Keratinocyte (primary cell): ENCODE data around the gene GIMD1. TPM values are rescaled to one million over a fixed set of nuclear protein-coding genes. Genes with fewer than 3 reads are reported as not detected.
A peak's percentile ranks its signal among the peaks of the same experiment; 100 is the strongest.

Experiments used
- DNase-seq: peaks from one replicate; pipeline ENCODE4 v3.0.0-alpha.2; 2011; ENCODE audit warnings: low read depth, missing footprints, low spot score
- FAIRE-seq: peaks from 2 replicates; lab custom pipeline; 2011; peaks lifted over from hg19 to GRCh38; lab: Jason Lieb, UNC
- H2AFZ ChIP-seq: 2 replicates; pipeline ENCODE4 v1.6.0; 2012; ENCODE audit warnings: low read length, control low read depth, inconsistent platforms; ENCODE audit not compliant: control insufficient read depth
- H3K27ac ChIP-seq: 2 replicates; pipeline ENCODE4 v1.5.1; 2011; ENCODE audit warnings: low read length; ENCODE audit not compliant: control insufficient read depth, insufficient read depth
- H3K27me3 ChIP-seq: 3 replicates; pipeline ENCODE4 v1.6.0; 2011; ENCODE audit warnings: low read length; ENCODE audit not compliant: control insufficient read depth, insufficient read depth; ENCODE audit errors: extremely low read depth
- H3K36me3 ChIP-seq, 2 experiments: 2 replicates in 1 of 2; 3 replicates in 1 of 2; pipeline ENCODE4 v1.5.1; 2011; ENCODE audit warnings: low read length in 2 of 2, mild to moderate bottlenecking in 1 of 2; ENCODE audit not compliant: control insufficient read depth in 2 of 2, insufficient read depth in 2 of 2; ENCODE audit errors: extremely low read depth in 1 of 2
- H3K4me1 ChIP-seq: 3 replicates; pipeline ENCODE4 v1.5.1; 2011; ENCODE audit warnings: low read length; ENCODE audit not compliant: control insufficient read depth, insufficient read depth; ENCODE audit errors: extremely low read depth
- H3K4me2 ChIP-seq: 3 replicates; pipeline ENCODE4 v1.6.0; 2011; ENCODE audit warnings: low read depth, low read length; ENCODE audit not compliant: control insufficient read depth, insufficient read depth; ENCODE audit errors: extremely low read depth
- H3K4me3 ChIP-seq, 3 experiments: fragments of 200-600 bp in 1 of 3; sonication (generic) in 1 of 3; 2 replicates in 2 of 3; 3 replicates in 1 of 3; pipeline ENCODE4 v1.5.1; 2011 to 2016; ENCODE audit warnings: low read length in 3 of 3, mild to moderate bottlenecking in 3 of 3, control low read depth in 2 of 3, inconsistent platforms in 1 of 3, low read depth in 1 of 3, mixed read lengths in 1 of 3, mixed run types in 1 of 3, moderate library complexity in 1 of 3; ENCODE audit not compliant: control insufficient read depth in 2 of 3, insufficient read depth in 2 of 3; ENCODE audit errors: extremely low read depth in 1 of 3
- H3K79me2 ChIP-seq: 2 replicates; pipeline ENCODE4 v1.6.0; 2012; ENCODE audit warnings: low read length; ENCODE audit not compliant: control insufficient read depth, insufficient read depth
- H3K9ac ChIP-seq: 3 replicates; pipeline ENCODE4 v1.6.0; 2011; ENCODE audit warnings: low read length; ENCODE audit not compliant: control insufficient read depth, insufficient read depth; ENCODE audit errors: extremely low read depth
- H3K9me1 ChIP-seq: 3 replicates; pipeline ENCODE4 v1.6.0; 2011; ENCODE audit warnings: low read length; ENCODE audit not compliant: control insufficient read depth, insufficient read depth; ENCODE audit errors: extremely low read depth
- H3K9me3 ChIP-seq: 2 replicates; pipeline ENCODE4 v1.5.1; 2012; ENCODE audit warnings: low read depth, low read length; ENCODE audit not compliant: control insufficient read depth
- H4K20me1 ChIP-seq: 3 replicates; pipeline ENCODE4 v1.6.0; 2011; ENCODE audit warnings: low read length; ENCODE audit not compliant: control insufficient read depth, insufficient read depth; ENCODE audit errors: extremely low read depth
- EZH2 ChIP-seq: IDR thresholded peaks from one replicate; pipeline ENCODE4 v1.6.1; 2012; ENCODE audit warnings: inconsistent platforms, mild to moderate bottlenecking, low read length, moderate library complexity
- dilution Hi-C: fragments of 300-500 bp; cut with MboI; formaldehyde crosslinking; loops from one replicate; pipeline ENCODE4 v1.7.0; 2020; ENCODE audit warnings: low sequenced_read_pairs; ENCODE audit not compliant: extremely low pct_ligation_motif_present
- polyA plus RNA-seq, 5 experiments: library from polyadenylated mRNA; depleted of rRNA in 3 of 5; stranded (reverse) in 3 of 5; stranded (forward) in 1 of 5; unstranded in 1 of 5; fragments of >200 nt; gene quantifications; 1 replicate in 1 of 5; 2 replicates in 3 of 5; 3 replicates in 1 of 5; pipeline versions ENCODE4 v1.2.1 to v1.2.3, GENCODE V29; 2011 to 2012; ENCODE audit warnings: missing spikeins in 2 of 5, low read depth in 1 of 5, low replicate concordance in 1 of 5
- TF ChIP-seq, protein P1 (sequence below), 3 experiments: IDR thresholded peaks in 1 of 3; conservative IDR thresholded peaks in 1 of 3; optimal IDR thresholded peaks in 1 of 3; 2 replicates in 2 of 3; 3 replicates in 1 of 3; pipeline versions ENCODE3 to v1.5.1; 2011; ENCODE audit warnings: low read length in 3 of 3, mild to moderate bottlenecking in 3 of 3, moderate library complexity in 2 of 3, control low read depth in 1 of 3, inconsistent platforms in 1 of 3; ENCODE audit not compliant: insufficient read depth in 2 of 3; ENCODE audit errors: extremely low read depth in 1 of 3

GIMD1 gene
- polyA plus RNA-seq, 1 donor (not counting 4 experiments of a cell fraction or from before 2014, with no cell fraction given), result not detected

DNA sequence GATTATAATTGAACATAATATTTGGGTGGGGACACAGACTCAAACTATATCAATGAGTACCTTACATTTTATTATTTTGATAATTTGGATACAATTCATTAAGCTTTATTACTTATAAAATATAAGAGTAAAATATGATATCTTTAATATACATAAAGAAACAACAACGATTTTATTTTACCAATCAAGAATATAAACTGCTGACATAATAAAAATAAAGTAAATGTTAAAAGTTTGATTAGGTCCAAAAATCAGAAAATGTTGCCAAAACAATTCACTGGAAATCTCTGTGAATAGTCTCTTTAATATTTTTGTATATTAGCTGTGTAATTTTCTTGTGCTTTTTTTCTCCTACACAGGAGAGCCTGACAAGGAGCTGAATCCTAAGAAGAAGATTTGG is 21.4 kb downstream of the GIMD1 start:
- Histone ChIP-seq H3K9ac (no peak overlapping the region), H4K20me1 (no peaks in the 10 kb centered on the region), H3K9me1 (no peaks in the 10 kb centered on the region), H3K79me2 (peaks cover 18% of the 10 kb centered on the region), H3K9me3 (no peaks in the 10 kb centered on the region), H3K36me3 (peaks cover 2 to 3% of the 10 kb centered on the region in 2 experiments), H2AFZ (no peak overlapping the region), H3K27ac (no peak overlapping the region), H3K4me3 (no peak overlapping the region), H3K4me2 (no peak overlapping the region), H3K27me3 (no peaks in the 10 kb centered on the region), H3K4me1 (peaks cover 8% of the 10 kb centered on the region)
- dilution Hi-C loops, result no loop called here
- no peak for DNase-seq
- TF ChIP-seq, protein P1, sequence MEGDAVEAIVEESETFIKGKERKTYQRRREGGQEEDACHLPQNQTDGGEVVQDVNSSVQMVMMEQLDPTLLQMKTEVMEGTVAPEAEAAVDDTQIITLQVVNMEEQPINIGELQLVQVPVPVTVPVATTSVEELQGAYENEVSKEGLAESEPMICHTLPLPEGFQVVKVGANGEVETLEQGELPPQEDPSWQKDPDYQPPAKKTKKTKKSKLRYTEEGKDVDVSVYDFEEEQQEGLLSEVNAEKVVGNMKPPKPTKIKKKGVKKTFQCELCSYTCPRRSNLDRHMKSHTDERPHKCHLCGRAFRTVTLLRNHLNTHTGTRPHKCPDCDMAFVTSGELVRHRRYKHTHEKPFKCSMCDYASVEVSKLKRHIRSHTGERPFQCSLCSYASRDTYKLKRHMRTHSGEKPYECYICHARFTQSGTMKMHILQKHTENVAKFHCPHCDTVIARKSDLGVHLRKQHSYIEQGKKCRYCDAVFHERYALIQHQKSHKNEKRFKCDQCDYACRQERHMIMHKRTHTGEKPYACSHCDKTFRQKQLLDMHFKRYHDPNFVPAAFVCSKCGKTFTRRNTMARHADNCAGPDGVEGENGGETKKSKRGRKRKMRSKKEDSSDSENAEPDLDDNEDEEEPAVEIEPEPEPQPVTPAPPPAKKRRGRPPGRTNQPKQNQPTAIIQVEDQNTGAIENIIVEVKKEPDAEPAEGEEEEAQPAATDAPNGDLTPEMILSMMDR (optimal IDR thresholded peaks at IDR 0.05 in 1 of 3, IDR thresholded peaks at IDR 0.05 in 1 of 3, conservative IDR thresholded peaks at IDR 0.05 in 1 of 3; ENCODE audit: extremely low read depth in 1 of 3, insufficient read depth in 2 of 3, low read length in 3 of 3), result no peak
- no peak for TF ChIP-seq EZH2
- FAIRE-seq, result no peak

DNA sequence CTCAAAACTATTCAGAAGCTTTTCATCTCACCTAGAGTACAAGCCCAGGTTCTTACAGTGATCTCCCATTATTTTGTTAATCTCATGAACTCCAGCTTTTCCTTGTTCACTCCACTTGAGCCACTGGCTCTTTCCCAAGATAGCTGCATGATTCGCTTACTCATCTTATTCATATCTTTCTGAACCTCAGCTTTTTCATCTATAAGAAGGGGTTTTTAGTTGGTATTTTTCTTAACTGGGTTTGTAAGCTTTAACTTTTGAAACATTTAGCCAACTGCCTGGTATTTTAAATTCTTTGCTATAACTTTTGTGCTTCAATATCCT is 24.0 kb downstream of the GIMD1 start:
- H3K9me1 ChIP-seq, result no peaks in the 10 kb centered on the region
- peak; percentile 59 for FAIRE-seq
- no peaks in the 10 kb centered on the region for H3K9me3 ChIP-seq
- no peak for TF ChIP-seq EZH2
- TF ChIP-seq, protein P1 (optimal IDR thresholded peaks at IDR 0.05 in 1 of 3, IDR thresholded peaks at IDR 0.05 in 1 of 3, conservative IDR thresholded peaks at IDR 0.05 in 1 of 3; ENCODE audit: extremely low read depth in 1 of 3, insufficient read depth in 2 of 3, low read length in 3 of 3), result no peak
- no peak overlapping the region for H3K27ac ChIP-seq
- H3K36me3 ChIP-seq, result peaks cover 2 to 3% of the 10 kb centered on the region in 2 experiments
- no peak overlapping the region for H3K4me2 ChIP-seq
- H3K4me1 ChIP-seq, result no peaks in the 10 kb centered on the region
- H4K20me1 ChIP-seq, result no peaks in the 10 kb centered on the region
- DNase-seq, result no peak
- dilution Hi-C loops, result no loop called here
- H3K4me3 ChIP-seq, result no peak overlapping the region
- no peak overlapping the region for H3K9ac ChIP-seq
- peaks cover 38% of the 10 kb centered on the region for H3K79me2 ChIP-seq
- no peak overlapping the region for H2AFZ ChIP-seq
- no peaks in the 10 kb centered on the region for H3K27me3 ChIP-seq
